H9 (cell line): ENCODE measurements around the gene ABCB11. TPM values are rescaled to one million over a fixed set of nuclear protein-coding genes. Genes with fewer than 3 reads are reported as not detected.

ENCODE experiments used
- DNase-seq: peaks from one replicate; pipeline ENCODE4 v3.0.0-alpha.2; 2017
- H2AFZ ChIP-seq: one replicate; pipeline ENCODE4 v1.6.1; 2013; ENCODE audit warnings: mild to moderate bottlenecking, low read length, control low read depth, moderate library complexity
- H2AK5ac ChIP-seq: 2 replicates; pipeline ENCODE4 v1.6.1; 2013; ENCODE audit warnings: low read length, control low read depth, mixed read lengths; ENCODE audit not compliant: insufficient read length
- H2BK120ac ChIP-seq: one replicate; pipeline ENCODE4 v1.6.1; 2013; ENCODE audit warnings: low read depth, mild to moderate bottlenecking, low read length, control low read depth, inconsistent platforms; ENCODE audit not compliant: poor library complexity, severe bottlenecking
- H2BK12ac ChIP-seq: 2 replicates; pipeline ENCODE4 v1.6.1; 2013; ENCODE audit warnings: low read length, control low read depth, mixed read lengths, low read depth; ENCODE audit not compliant: insufficient read length
- H2BK15ac ChIP-seq: 2 replicates; pipeline ENCODE4 v1.6.1; 2013; ENCODE audit warnings: low read depth, low read length, control low read depth
- H2BK20ac ChIP-seq: one replicate; pipeline ENCODE4 v1.6.1; 2013; ENCODE audit warnings: low read depth, mild to moderate bottlenecking, low read length, control low read depth, inconsistent platforms; ENCODE audit not compliant: poor library complexity, severe bottlenecking
- H2BK5ac ChIP-seq: 2 replicates; pipeline ENCODE4 v1.6.1; 2013; ENCODE audit warnings: low read length, control low read depth, mixed read lengths; ENCODE audit not compliant: insufficient read length
- H3K14ac ChIP-seq: 2 replicates; pipeline ENCODE4 v1.6.1; 2013; ENCODE audit warnings: low read length, control low read depth; ENCODE audit not compliant: insufficient read depth
- H3K18ac ChIP-seq: 2 replicates; pipeline ENCODE4 v1.6.1; 2013; ENCODE audit warnings: low read depth, mild to moderate bottlenecking, mixed read lengths, low read length, control low read depth; ENCODE audit not compliant: insufficient read length
- H3K23ac ChIP-seq: 2 replicates; pipeline ENCODE4 v1.6.1; 2013; ENCODE audit warnings: low read length, control low read depth, mixed read lengths, low read depth; ENCODE audit not compliant: insufficient read length
- H3K23me2 ChIP-seq: 2 replicates; pipeline ENCODE4 v1.6.1; 2013; ENCODE audit warnings: low read depth, mild to moderate bottlenecking, mixed read lengths, low read length, control low read depth; ENCODE audit not compliant: insufficient read length, poor library complexity, severe bottlenecking
- H3K27ac ChIP-seq: 2 replicates; pipeline ENCODE4 v1.5.1; 2013; ENCODE audit warnings: low read length, control low read depth, mixed read lengths, low read depth; ENCODE audit not compliant: insufficient read length
- H3K27me3 ChIP-seq: 2 replicates; pipeline ENCODE4 v1.6.1; 2013; ENCODE audit warnings: low read length, control low read depth, inconsistent platforms; ENCODE audit not compliant: insufficient read depth
- H3K4ac ChIP-seq: 2 replicates; pipeline ENCODE4 v1.6.1; 2013; ENCODE audit warnings: low read depth, mild to moderate bottlenecking, control low read depth, inconsistent platforms, low read length, moderate library complexity
- H3K4me1 ChIP-seq: 2 replicates; pipeline ENCODE4 v1.6.1; 2013; ENCODE audit warnings: low read length, control low read depth, inconsistent platforms; ENCODE audit not compliant: insufficient read depth
- H3K4me2 ChIP-seq: 2 replicates; pipeline ENCODE4 v1.6.1; 2013; ENCODE audit warnings: low read length, control low read depth, mixed read lengths; ENCODE audit not compliant: insufficient read length, insufficient read depth
- H3K56ac ChIP-seq: 2 replicates; pipeline ENCODE4 v1.6.1; 2013; ENCODE audit warnings: low read depth, mild to moderate bottlenecking, mixed read lengths, low read length, control low read depth; ENCODE audit not compliant: insufficient read length
- H3K79me1 ChIP-seq: 2 replicates; pipeline ENCODE4 v1.6.1; 2013; ENCODE audit warnings: low read depth, mild to moderate bottlenecking, moderate library complexity, low read length, control low read depth, inconsistent platforms; ENCODE audit not compliant: insufficient read depth, poor library complexity, severe bottlenecking
- H3K79me2 ChIP-seq: 2 replicates; pipeline ENCODE4 v1.6.1; 2013; ENCODE audit warnings: low read length, control low read depth, inconsistent platforms; ENCODE audit not compliant: insufficient read depth
- H3K9ac ChIP-seq: 2 replicates; pipeline ENCODE4 v1.6.1; 2013; ENCODE audit warnings: low read length, control low read depth, mixed read lengths; ENCODE audit not compliant: insufficient read length; ENCODE audit errors: extremely low read depth
- H3K9me3 ChIP-seq: one replicate; pipeline ENCODE4 v1.6.1; 2013; ENCODE audit warnings: low read depth, low read length, inconsistent platforms; ENCODE audit not compliant: control insufficient read depth
- H3T11ph ChIP-seq: one replicate; pipeline ENCODE4 v1.6.1; 2013; ENCODE audit warnings: mild to moderate bottlenecking, low read length, control low read depth, inconsistent platforms
- H4K20me1 ChIP-seq: one replicate; pipeline ENCODE4 v1.6.1; 2013; ENCODE audit not compliant: control insufficient read depth, insufficient read length, insufficient read depth
- H4K5ac ChIP-seq: 2 replicates; pipeline ENCODE4 v1.6.1; 2013; ENCODE audit warnings: low read depth, mild to moderate bottlenecking, mixed read lengths, low read length, control low read depth; ENCODE audit not compliant: insufficient read length
- H4K8ac ChIP-seq: replicated peaks from 2 replicates; pipeline ENCODE4 v1.6.1; 2013; ENCODE audit warnings: low read length, control low read depth, mixed read lengths, low read depth; ENCODE audit not compliant: insufficient read length
- H4K91ac ChIP-seq: 2 replicates; pipeline ENCODE4 v1.6.1; 2013; ENCODE audit warnings: low read depth, mild to moderate bottlenecking, moderate library complexity, mixed read lengths, low read length, control low read depth; ENCODE audit not compliant: insufficient read length
- H3K27ac Mint-ChIP-seq, 3 experiments: 2 replicates in 2 of 3; 3 replicates in 1 of 3; pipeline ENCODE4 v1.8.0; 2020 to 2021; ENCODE audit warnings: mixed read lengths in 3 of 3, mild to moderate bottlenecking in 1 of 3, moderate library complexity in 1 of 3
- H3K27me3 Mint-ChIP-seq: 2 replicates; pipeline ENCODE4 v1.8.0; 2021; ENCODE audit warnings: low read depth, mild to moderate bottlenecking, moderate library complexity, mixed read lengths
- H3K36me3 Mint-ChIP-seq, 3 experiments: 2 replicates in 2 of 3; 3 replicates in 1 of 3; pipeline ENCODE4 v1.8.0; 2020 to 2021; ENCODE audit warnings: low read depth in 3 of 3, mixed read lengths in 3 of 3; ENCODE audit not compliant: insufficient read depth in 1 of 3
- H3K4me1 Mint-ChIP-seq, 2 experiments: 2 replicates each; pipeline ENCODE4 v1.8.0; 2020; ENCODE audit warnings: mixed read lengths in 2 of 2
- H3K4me3 Mint-ChIP-seq, 2 experiments: 2 replicates in 1 of 2; 3 replicates in 1 of 2; pipeline ENCODE4 v1.8.0; 2020 to 2021; ENCODE audit warnings: mild to moderate bottlenecking in 2 of 2, mixed read lengths in 2 of 2, moderate library complexity in 1 of 2
- H3K9me3 Mint-ChIP-seq, 2 experiments: 2 replicates in 1 of 2; 3 replicates in 1 of 2; pipeline ENCODE4 v1.8.0; 2020; ENCODE audit warnings: mild to moderate bottlenecking in 2 of 2, mixed read lengths in 2 of 2, moderate library complexity in 1 of 2
- CTCF ChIP-seq: fragments of 200-600 bp; sonication (generic); conservative IDR thresholded peaks from 3 replicates; pipeline ENCODE4 v1.8.0; 2021; ENCODE audit warnings: antibody characterized with exemption, mild to moderate bottlenecking
- WGBS: extraction: QIAGEN DNeasy Blood & Tissue Kit; methylation state at CpG from one replicate; pipeline ENCODE4 v1.1.7; 2013; ENCODE audit warnings: missing lambda C conversion rate, low lambda C conversion rate, mixed read lengths; ENCODE audit not compliant: insufficient read length; ENCODE audit errors: extremely low coverage; 5-methylcytosine and 5-hydroxymethylcytosine counted together
- total RNA-seq: library from RNA; stranded (reverse); gene quantifications from 2 replicates; pipeline ENCODE4 v1.2.1, GENCODE V29; 2021

Gene ABCB11
- total RNA-seq, 1 experiment from 2014 or later = not detected

DNA sequence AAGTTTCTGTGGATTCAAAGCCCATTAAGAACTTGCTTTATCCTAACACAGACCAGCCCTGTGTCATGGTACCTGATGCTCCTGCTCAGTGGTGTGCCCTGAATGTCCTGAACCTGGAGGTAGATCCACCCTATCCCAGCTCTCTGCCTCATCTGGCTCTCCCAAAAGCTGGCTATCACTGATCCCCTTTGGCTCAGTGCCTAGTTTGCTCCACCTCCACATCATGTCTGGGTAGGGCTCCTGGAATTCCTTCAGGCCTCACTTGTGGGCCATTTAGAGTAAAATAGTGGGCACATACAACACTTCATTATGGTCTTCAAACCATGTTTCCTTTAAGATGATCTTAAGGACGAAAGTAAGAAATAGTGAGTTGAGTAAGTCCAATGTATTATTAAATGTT lies 4.8 kb upstream of the ABCB11 start:
- no peak overlapping the region for H4K8ac ChIP-seq
- no peak overlapping the region for H3K4me3 Mint-ChIP-seq
- H3K23me2 ChIP-seq = no peaks in the 10 kb centered on the region
- no peak overlapping the region for H3K23ac ChIP-seq
- H3K9ac ChIP-seq = no peak overlapping the region
- no peak overlapping the region for H3K27ac Mint-ChIP-seq
- H2BK15ac ChIP-seq = no peak overlapping the region
- no peak overlapping the region for H3K56ac ChIP-seq
- H3K27me3 Mint-ChIP-seq = no peaks in the 10 kb centered on the region
- no peak overlapping the region for H3K18ac ChIP-seq
- H3K14ac ChIP-seq = no peak overlapping the region
- TF ChIP-seq CTCF = no peak
- no peak overlapping the region for H3T11ph ChIP-seq
- WGBS = no CpG with 5 or more reads among the region's 1 CpG
- H2BK20ac ChIP-seq = no peak overlapping the region
- no peak overlapping the region for H2AFZ ChIP-seq
- no peak overlapping the region for H3K27ac ChIP-seq
- no peak overlapping the region for H3K4ac ChIP-seq
- no peak overlapping the region for H2BK120ac ChIP-seq
- no peaks in the 10 kb centered on the region for H3K79me2 ChIP-seq
- H2BK5ac ChIP-seq = no peak overlapping the region
- no peak overlapping the region for H2BK12ac ChIP-seq
- H4K91ac ChIP-seq = no peak overlapping the region
- no peaks in the 10 kb centered on the region for H3K9me3 Mint-ChIP-seq
- no peaks in the 10 kb centered on the region for H4K20me1 ChIP-seq
- H3K36me3 Mint-ChIP-seq = no peaks in the 10 kb centered on the region
- no peak overlapping the region for H2AK5ac ChIP-seq
- no peaks in the 10 kb centered on the region for H3K79me1 ChIP-seq
- H3K4me1 ChIP-seq = no peaks in the 10 kb centered on the region
- no peaks in the 10 kb centered on the region for H3K27me3 ChIP-seq
- DNase-seq = no peak
- no peaks in the 10 kb centered on the region for H3K9me3 ChIP-seq
- no peak overlapping the region for H3K4me2 ChIP-seq
- no peak overlapping the region for H4K5ac ChIP-seq
- H3K4me1 Mint-ChIP-seq = peaks cover 3 to 9% of the 10 kb centered on the region in 2 experiments
